Measurements from ENCODE around the gene NCOA1. TPM values are rescaled to one million over a fixed set of nuclear protein-coding genes. Genes with fewer than 3 reads are reported as not detected.
"Not testable (repeated sequence)": the region's sequence is repeated elsewhere in the genome, so short reads cannot be mapped to it uniquely, and the experiment has no call there.

NCOA1 gene
- total and polyA plus RNA-seq, 3 donors from 2014 or later, result 52.3 to 124 (median 109) TPM

DNA sequence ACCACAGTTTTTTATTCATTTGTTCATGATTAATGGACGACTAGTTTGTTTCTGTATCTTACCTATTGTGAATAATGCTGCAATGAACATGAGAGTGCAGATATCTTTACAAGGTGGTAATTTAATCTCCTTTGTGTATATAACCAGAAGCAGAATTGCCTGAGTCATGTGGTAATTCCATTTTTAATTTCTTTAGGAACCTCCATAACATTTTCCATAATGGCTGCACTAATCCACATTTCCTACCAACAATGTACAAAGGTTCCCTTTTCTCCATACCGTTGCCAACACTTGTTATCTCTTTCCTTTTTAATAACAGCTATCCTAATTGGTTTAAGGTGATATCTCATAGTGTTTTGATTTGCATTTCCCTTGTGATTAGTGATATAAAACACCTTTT lies 36.5 kb downstream of the NCOA1 start:
- Histone ChIP-seq H3K4me3 (no peak overlapping the region), H3K36me3 (ENCODE audit: low read depth, missing control alignments) (no peaks in the 10 kb centered on the region), H3K27me3 (no peaks in the 10 kb centered on the region), H3K27ac (no peak overlapping the region), H3K9me3 (no peaks in the 10 kb centered on the region), H3K4me1 (no peaks in the 10 kb centered on the region)
- WGBS, 2 donors, result 80 to 83% methylated on average over 2 of the region's 2 CpGs
- intact Hi-C loops (cut with DNase I; ENCODE audit: low total_unique reads), result no loop called here
- DNase-seq, result no peak
- TF ChIP-seq, protein P1, sequence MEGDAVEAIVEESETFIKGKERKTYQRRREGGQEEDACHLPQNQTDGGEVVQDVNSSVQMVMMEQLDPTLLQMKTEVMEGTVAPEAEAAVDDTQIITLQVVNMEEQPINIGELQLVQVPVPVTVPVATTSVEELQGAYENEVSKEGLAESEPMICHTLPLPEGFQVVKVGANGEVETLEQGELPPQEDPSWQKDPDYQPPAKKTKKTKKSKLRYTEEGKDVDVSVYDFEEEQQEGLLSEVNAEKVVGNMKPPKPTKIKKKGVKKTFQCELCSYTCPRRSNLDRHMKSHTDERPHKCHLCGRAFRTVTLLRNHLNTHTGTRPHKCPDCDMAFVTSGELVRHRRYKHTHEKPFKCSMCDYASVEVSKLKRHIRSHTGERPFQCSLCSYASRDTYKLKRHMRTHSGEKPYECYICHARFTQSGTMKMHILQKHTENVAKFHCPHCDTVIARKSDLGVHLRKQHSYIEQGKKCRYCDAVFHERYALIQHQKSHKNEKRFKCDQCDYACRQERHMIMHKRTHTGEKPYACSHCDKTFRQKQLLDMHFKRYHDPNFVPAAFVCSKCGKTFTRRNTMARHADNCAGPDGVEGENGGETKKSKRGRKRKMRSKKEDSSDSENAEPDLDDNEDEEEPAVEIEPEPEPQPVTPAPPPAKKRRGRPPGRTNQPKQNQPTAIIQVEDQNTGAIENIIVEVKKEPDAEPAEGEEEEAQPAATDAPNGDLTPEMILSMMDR (IDR thresholded peaks at IDR 0.05), result no peak
- TF ChIP-seq POLR2A (IDR thresholded peaks at IDR 0.05), result no peak

DNA sequence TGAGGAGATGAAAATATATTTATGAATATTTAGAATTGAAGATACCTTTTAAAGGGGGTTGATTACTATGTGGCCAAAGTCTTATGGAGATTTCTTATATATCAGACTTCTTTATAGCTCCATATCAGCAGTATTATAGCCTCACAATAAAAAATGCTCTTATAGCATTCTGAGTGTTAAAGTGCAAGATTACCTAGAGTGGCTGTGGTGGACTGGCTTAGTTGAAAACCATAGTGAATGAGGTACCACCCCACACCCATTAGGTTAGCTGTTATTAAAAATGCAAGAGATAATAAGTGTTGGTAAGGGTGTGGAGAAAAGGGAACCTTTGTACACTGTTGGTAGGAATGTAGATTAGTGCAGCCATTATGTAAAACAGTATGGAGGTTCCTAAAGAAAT lies 39.7 kb downstream of the NCOA1 start:
- no peaks in the 10 kb centered on the region for H3K4me1 ChIP-seq
- no peaks in the 10 kb centered on the region for H3K36me3 ChIP-seq (ENCODE audit: low read depth, missing control alignments)
- intact Hi-C loops (cut with DNase I; ENCODE audit: low total_unique reads), result no loop called here
- H3K27me3 ChIP-seq, result no peaks in the 10 kb centered on the region
- H3K9me3 ChIP-seq, result no peaks in the 10 kb centered on the region
- H3K27ac ChIP-seq, result no peak overlapping the region
- no peak for TF ChIP-seq POLR2A (IDR thresholded peaks at IDR 0.05)
- TF ChIP-seq, protein P1 (IDR thresholded peaks at IDR 0.05), result no peak
- DNase-seq, result no peak
- H3K4me3 ChIP-seq, result no peak overlapping the region

DNA sequence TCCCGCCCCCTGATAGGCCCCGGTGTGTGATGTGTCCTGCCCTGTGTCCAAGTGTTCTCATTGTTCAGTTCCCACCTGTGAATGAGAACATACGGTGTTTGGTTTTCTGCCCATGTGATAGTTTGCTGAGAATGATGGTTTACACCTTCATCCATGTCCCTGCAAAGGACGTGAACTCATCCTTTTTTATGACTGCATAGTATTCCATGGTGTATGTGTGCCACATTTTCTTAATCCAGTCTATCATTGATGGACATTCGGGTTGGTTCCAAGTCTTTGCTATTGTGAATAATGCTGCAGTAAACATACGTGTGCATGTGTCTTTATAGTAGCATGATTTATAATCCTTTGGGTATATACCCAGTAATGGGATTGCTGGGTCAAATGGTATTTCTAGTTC lies 40.6 kb downstream of the NCOA1 start:
- DNase-seq; H3K27ac ChIP-seq; H3K36me3 ChIP-seq (ENCODE audit: low read depth, missing control alignments); H3K9me3 ChIP-seq; intact Hi-C loops (cut with DNase I; ENCODE audit: low total_unique reads); H3K27me3 ChIP-seq; H3K4me3 ChIP-seq; H3K4me1 ChIP-seq: not testable (repeated sequence)
- 94 to 95% methylated on average over 6 of the region's 6 CpGs for WGBS, 2 donors

DNA sequence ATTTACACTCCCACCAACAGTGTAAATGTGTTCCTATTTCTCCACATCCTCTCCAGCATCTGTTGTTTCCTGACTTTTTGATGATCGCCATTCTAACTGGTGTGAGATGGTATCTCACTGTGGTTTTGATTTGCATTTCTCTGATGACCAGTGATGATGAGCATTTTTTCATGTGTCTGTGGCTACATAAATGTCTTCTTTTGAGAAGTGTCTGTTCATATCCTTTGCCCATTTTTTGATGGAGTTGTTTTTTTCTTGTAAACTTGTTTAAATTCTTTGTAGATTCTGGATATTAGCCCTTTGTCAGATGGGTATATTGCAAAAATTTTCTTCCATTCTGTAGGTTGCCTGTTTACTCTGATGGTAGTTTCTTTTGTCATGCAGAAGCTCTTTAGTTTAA lies 41.0 kb downstream of the NCOA1 start:
- 91 to 95% methylated on average over 1 of the region's 1 CpG for WGBS, 2 donors
- H3K36me3 ChIP-seq (ENCODE audit: low read depth, missing control alignments); H3K4me1 ChIP-seq; H3K9me3 ChIP-seq; H3K4me3 ChIP-seq; H3K27ac ChIP-seq; DNase-seq; H3K27me3 ChIP-seq; intact Hi-C loops (cut with DNase I; ENCODE audit: low total_unique reads): not testable (repeated sequence)

DNA sequence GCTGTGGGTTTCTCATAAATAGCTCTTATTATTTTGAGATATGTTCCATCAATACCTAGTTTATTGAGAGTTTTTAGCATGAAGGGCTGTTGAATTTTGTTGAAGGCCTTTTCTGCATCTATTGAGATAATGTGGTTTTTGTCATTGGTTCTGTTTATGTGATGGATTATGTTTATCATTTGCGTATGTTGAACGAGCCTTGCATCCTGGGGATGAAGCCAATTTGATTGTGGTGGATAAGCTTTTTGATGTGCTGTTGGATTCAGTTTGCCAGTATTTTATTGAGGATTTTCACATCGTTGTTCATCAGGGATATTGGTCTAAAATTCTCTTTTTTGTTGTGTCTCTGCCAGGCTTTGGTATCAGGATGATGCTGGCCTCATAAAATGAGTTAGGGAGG lies 42.5 kb downstream of the NCOA1 start:
- DNase-seq; H3K4me1 ChIP-seq; H3K36me3 ChIP-seq (ENCODE audit: low read depth, missing control alignments); intact Hi-C loops (cut with DNase I; ENCODE audit: low total_unique reads); H3K9me3 ChIP-seq; H3K27ac ChIP-seq; H3K27me3 ChIP-seq; H3K4me3 ChIP-seq: not testable (repeated sequence)
- WGBS, 2 donors, result 82 to 89% methylated on average over 3 of the region's 3 CpGs

DNA sequence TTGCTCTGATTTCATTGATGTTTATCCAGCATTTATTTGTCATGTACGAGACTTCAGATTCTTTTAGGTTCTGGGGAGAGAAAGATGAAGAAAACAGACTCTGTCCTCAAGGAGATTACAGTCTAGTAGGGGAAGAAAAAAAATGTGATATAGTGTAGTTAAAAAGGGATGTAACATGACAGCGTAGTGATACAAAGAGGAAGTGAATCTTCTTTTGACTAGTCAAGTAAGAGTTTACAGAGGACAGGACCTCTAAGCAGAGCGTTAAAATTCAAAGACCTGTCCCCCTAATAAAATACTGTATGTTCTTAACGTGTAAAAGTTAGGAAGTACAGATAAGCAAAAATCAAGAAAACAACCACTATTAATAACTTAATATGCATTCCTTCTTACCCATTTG lies 47.7 kb downstream of the NCOA1 start:
- WGBS, 2 donors, result 89 to 93% methylated on average over 4 of the region's 4 CpGs
- Histone ChIP-seq H3K4me1 (no peaks in the 10 kb centered on the region), H3K9me3 (no peaks in the 10 kb centered on the region), H3K27ac (no peak overlapping the region), H3K36me3 (ENCODE audit: low read depth, missing control alignments) (no peaks in the 10 kb centered on the region), H3K27me3 (no peaks in the 10 kb centered on the region), H3K4me3 (no peak overlapping the region)
- intact Hi-C loops (cut with DNase I; ENCODE audit: low total_unique reads), result no loop called here
- no peak for TF ChIP-seq POLR2A (IDR thresholded peaks at IDR 0.05)
- TF ChIP-seq, protein P1 (IDR thresholded peaks at IDR 0.05), result no peak
- no peak for DNase-seq

Data from testis (tissue), 3 donors.